Uterus (tissue), 4 donors: ENCODE results near the gene RHEBL1. TPM values are rescaled to one million over a fixed set of nuclear protein-coding genes. Genes with fewer than 3 reads are reported as not detected.

Source experiments
- DNase-seq, 2 donors: peaks; one replicate each; pipeline ENCODE4 v3.0.0-alpha.2; 2019 to 2020
- H3K27ac ChIP-seq, 2 donors: fragments of 200-600 bp; sonication (generic); 1 replicate in 1 of 2; 2 replicates in 1 of 2; pipeline ENCODE4 v1.5.1; 2016 to 2018
- H3K27me3 ChIP-seq, 2 donors: fragments of 200-600 bp; sonication (generic); one replicate each; pipeline ENCODE4 v1.5.1; 2018 to 2019; ENCODE audit warnings: control low read depth in 1 of 2
- H3K36me3 ChIP-seq, 2 donors: fragments of 200-600 bp; sonication (generic); one replicate each; pipeline ENCODE4 v1.5.1; 2019; ENCODE audit warnings: control low read depth in 1 of 2
- H3K4me1 ChIP-seq, 2 donors: fragments of 200-600 bp; sonication (generic); one replicate each; pipeline ENCODE4 v1.5.1; 2018 to 2019; ENCODE audit warnings: control low read depth in 1 of 2
- H3K4me3 ChIP-seq, 2 donors: fragments of 200-600 bp; sonication (generic); 1 replicate in 1 of 2; 2 replicates in 1 of 2; pipeline ENCODE4 v1.5.1; 2018 to 2019; ENCODE audit warnings: mild to moderate bottlenecking in 1 of 2
- H3K9me3 ChIP-seq, 2 donors: fragments of 200-600 bp; sonication (generic); one replicate each; pipeline ENCODE4 v1.5.1; 2019; ENCODE audit warnings: control low read depth in 1 of 2
- POLR2A ChIP-seq, 2 donors: fragments of 450-650 bp; IDR thresholded peaks; one replicate each; pipeline ENCODE4 v1.6.1; 2016; ENCODE audit warnings: antibody characterized with exemption in 2 of 2, mild to moderate bottlenecking in 1 of 2, moderate library complexity in 1 of 2
- intact Hi-C: fragments of 100-400 bp; cut with DNase I; formaldehyde crosslinking; loops from one replicate; pipeline ENCODE4 v1.15.1; 2023; ENCODE audit warnings: low total_unique reads
- total RNA-seq, 4 donors: library from RNA; depleted of rRNA in 3 of 4; stranded (reverse); fragments of >200 nt in 3 of 4; gene quantifications; one replicate each; pipeline versions ENCODE4 v1.1.0 to v1.2.4, GENCODE V29; 2014 to 2023
- TF ChIP-seq, protein P1 (sequence below), 4 experiments: fragments of 200-600 bp in 2 of 4; fragments of 450-650 bp in 2 of 4; sonication (generic) in 2 of 4; IDR thresholded peaks; one replicate each; pipeline ENCODE4 v1.5.1; 2016 to 2019; ENCODE audit warnings: antibody characterized with exemption in 4 of 4, mild to moderate bottlenecking in 2 of 4, moderate library complexity in 1 of 4
- donor health status: DM: yes; HTN: yes; CAD: no.

RHEBL1 gene
- total RNA-seq, 4 donors from 2014 or later: 0.37 TPM; not detected in 3

DNA sequence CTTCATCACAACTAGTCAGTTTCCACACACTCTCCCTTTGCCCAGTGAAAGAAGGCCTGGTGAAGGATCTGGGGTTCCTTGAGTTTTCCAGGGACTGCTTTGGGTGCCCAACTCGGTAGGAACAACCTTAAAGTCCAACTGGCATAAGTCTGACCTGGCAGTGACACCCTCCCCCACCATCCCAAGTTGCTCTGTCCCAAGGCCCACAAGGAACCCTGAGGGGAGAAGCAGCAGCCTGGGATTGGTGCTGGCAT is 10.8 kb downstream of the RHEBL1 start:
- H3K4me1 ChIP-seq: peaks cover 0 to 21% of the 10 kb centered on the region in 2 donors
- no peaks in the 10 kb centered on the region for H3K36me3 ChIP-seq
- peak overlapping the region; percentile 61 to 93 for H3K4me3 ChIP-seq
- no peak for DNase-seq
- no peaks in the 10 kb centered on the region for H3K27me3 ChIP-seq
- intact Hi-C loops: no loop called here
- TF ChIP-seq, protein P1, sequence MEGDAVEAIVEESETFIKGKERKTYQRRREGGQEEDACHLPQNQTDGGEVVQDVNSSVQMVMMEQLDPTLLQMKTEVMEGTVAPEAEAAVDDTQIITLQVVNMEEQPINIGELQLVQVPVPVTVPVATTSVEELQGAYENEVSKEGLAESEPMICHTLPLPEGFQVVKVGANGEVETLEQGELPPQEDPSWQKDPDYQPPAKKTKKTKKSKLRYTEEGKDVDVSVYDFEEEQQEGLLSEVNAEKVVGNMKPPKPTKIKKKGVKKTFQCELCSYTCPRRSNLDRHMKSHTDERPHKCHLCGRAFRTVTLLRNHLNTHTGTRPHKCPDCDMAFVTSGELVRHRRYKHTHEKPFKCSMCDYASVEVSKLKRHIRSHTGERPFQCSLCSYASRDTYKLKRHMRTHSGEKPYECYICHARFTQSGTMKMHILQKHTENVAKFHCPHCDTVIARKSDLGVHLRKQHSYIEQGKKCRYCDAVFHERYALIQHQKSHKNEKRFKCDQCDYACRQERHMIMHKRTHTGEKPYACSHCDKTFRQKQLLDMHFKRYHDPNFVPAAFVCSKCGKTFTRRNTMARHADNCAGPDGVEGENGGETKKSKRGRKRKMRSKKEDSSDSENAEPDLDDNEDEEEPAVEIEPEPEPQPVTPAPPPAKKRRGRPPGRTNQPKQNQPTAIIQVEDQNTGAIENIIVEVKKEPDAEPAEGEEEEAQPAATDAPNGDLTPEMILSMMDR (IDR thresholded peaks at IDR 0.05): no peak
- TF ChIP-seq POLR2A (IDR thresholded peaks at IDR 0.05): no peak
- H3K9me3 ChIP-seq: no peaks in the 10 kb centered on the region
- H3K27ac ChIP-seq: peak overlapping the region; percentile 94 to 98

DNA sequence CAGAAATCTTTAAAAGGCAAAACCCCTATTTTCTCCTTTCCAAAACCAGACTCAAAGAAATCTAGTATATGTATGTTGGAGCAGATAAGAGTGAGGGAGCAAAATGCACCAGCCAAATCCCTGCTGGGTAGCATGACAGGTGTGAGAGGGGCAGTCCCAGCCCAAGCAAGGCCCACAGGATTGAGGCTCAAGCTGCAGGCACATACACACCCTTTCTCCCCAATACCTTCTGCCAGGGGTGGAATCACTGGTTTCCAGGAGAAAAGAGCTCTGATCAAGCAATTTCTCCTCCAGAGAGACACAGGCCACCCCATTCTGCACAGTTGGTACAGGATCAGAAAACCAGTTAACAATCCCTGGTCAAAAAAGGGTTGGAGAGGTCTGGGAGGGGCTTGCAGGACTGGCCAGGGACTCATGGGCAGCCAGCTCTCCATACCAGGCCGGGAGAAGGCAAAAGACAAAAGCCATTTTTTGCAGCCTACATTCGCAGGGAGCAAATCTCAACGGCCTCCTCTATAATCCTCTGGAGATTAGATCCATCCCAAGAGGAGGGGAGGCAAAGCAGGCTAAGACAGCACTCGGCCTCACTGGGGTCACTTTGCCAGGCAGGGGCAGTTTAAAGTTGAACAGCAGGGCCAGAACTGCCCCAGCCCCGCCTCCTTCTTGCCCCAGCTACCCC is 11.3 kb downstream of the RHEBL1 start:
- Histone ChIP-seq H3K27me3 (no peaks in the 10 kb centered on the region), H3K4me3 (peak overlapping the region; percentile 61 to 93), H3K27ac (peak overlapping the region; percentile 94 to 98), H3K4me1 (peaks cover 0 to 21% of the 10 kb centered on the region in 2 donors), H3K9me3 (no peaks in the 10 kb centered on the region), H3K36me3 (no peaks in the 10 kb centered on the region)
- no peak for TF ChIP-seq POLR2A (IDR thresholded peaks at IDR 0.05)
- TF ChIP-seq, protein P1 (IDR thresholded peaks at IDR 0.05): no peak
- DNase-seq: no peak
- intact Hi-C loops: no loop called here

DNA sequence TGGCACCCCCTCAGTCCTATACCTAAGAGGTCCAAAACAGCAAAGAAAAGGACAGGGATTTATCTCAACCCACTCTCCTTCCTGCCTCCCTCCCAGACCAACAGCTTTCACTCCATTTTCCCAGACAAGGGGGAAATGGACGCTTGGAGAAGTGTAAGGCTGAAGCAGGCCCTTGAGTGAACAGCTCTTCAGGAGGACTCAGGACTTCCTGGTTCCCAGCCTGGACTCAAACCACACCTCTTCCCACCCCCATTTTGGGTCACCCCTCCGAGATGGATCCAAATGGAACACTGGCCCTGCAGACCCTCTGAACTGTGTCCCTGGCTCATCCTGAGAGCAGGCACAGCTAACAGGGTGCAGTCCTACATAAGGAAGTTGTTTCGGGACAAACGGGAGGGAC is 11.9 kb downstream of the RHEBL1 start:
- peaks cover 0 to 21% of the 10 kb centered on the region in 2 donors for H3K4me1 ChIP-seq
- TF ChIP-seq POLR2A (IDR thresholded peaks at IDR 0.05): no peak
- TF ChIP-seq, protein P1 (IDR thresholded peaks at IDR 0.05): no peak

DNA sequence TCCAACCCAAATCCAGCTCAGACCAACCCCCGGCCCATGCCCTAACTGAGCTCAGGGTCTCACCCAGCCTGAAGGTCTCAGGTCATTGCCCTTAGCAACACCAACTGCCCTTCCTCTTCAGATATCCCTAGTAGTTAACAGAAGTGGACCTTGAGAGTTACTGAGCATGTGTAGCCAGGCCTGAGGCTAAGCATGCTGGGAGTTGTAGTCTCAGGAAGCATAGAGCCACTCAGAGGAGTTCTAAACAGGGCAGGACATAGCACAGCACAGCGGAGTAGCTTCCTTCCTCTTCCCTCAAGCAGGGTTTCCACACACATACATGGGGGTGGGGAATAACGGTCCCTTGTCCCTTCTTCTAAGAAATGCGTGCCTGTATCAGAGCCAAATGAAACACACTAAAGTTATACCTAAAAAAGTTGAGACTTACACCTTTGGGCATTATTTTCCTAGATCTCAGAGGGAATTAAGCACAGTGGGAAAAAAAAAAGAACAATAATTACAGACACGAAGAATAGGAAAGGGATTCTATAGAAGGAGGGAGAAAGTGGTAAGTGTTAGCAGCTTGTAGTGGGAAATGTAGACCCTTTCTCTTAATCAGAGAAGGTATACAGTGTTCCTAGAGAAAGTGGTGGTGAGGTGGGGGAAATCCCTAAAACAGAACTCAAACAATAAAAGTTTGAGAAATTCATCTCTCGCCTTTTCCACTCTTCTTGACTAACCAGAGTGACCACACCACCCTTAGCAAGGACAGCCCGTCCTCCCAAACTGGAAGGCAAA is 13.6 kb downstream of the RHEBL1 start:
- Histone ChIP-seq H3K36me3 (no peaks in the 10 kb centered on the region), H3K27me3 (no peaks in the 10 kb centered on the region), H3K4me3 (no peak overlapping the region), H3K27ac (peak overlapping the region in 1 of 2 donors; percentile 94), H3K4me1 (peaks cover 0 to 21% of the 10 kb centered on the region in 2 donors), H3K9me3 (no peaks in the 10 kb centered on the region)
- DNase-seq: peak; percentile 51 to 67
- no peak for TF ChIP-seq POLR2A (IDR thresholded peaks at IDR 0.05)
- TF ChIP-seq, protein P1 (IDR thresholded peaks at IDR 0.05): no peak
- intact Hi-C loops: no loop called here

More for the DNA sequence above, 11.9 kb downstream of the RHEBL1 start:
- intact Hi-C loops: no loop called here
- H3K27me3 ChIP-seq: no peaks in the 10 kb centered on the region
- H3K9me3 ChIP-seq: no peaks in the 10 kb centered on the region
- peak overlapping the region; percentile 61 to 93 for H3K4me3 ChIP-seq
- no peak for DNase-seq
- peak overlapping the region; percentile 37 to 94 for H3K27ac ChIP-seq
- no peaks in the 10 kb centered on the region for H3K36me3 ChIP-seq

DNA sequence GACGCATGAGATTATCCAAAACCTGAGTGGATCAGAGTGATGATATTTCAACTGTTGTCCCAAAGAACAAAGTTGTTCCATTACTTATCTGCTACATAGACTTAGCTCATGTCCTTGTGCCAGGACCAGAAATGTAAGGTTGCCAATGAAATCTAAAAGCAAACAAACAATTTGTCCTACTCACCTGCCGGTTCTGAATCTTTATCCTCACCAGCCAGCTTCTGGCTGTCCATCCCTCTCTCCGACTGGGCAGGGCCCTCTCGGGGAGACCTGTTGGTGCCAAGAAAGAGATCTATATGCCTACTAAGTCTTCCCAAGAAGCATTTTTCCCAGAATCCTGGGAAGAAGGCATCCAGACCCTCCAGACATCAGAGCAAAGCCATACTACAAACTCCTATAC is 14.7 kb downstream of the RHEBL1 start:
- H3K4me1 ChIP-seq: peaks cover 0 to 21% of the 10 kb centered on the region in 2 donors
- no peak overlapping the region for H3K27ac ChIP-seq
- no peaks in the 10 kb centered on the region for H3K9me3 ChIP-seq
- no peaks in the 10 kb centered on the region for H3K36me3 ChIP-seq
- no peak overlapping the region for H3K4me3 ChIP-seq
- intact Hi-C loops: no loop called here
- H3K27me3 ChIP-seq: no peaks in the 10 kb centered on the region
- DNase-seq: no peak
- no peak for TF ChIP-seq POLR2A (IDR thresholded peaks at IDR 0.05)
- TF ChIP-seq, protein P1 (IDR thresholded peaks at IDR 0.05): no peak
